ENCODE measurements around the gene FADS1. TPM values are rescaled to one million over a fixed set of nuclear protein-coding genes. Genes with fewer than 3 reads are reported as not detected.
A peak's percentile ranks its signal among the peaks of the same experiment; 100 is the strongest.

The FADS1 gene
- total RNA-seq, 1 donor from 2014 or later, result 74.6 TPM

- Mint-ChIP-seq H3K4me3 (ENCODE audit: unreplicated experiment) (peak overlapping the region; percentile 95), H3K36me3 (ENCODE audit: low read depth, unreplicated experiment) (peaks cover 4% of the 10 kb centered on the region), H3K27me3 (ENCODE audit: low read depth, unreplicated experiment) (no peaks in the 10 kb centered on the region), H3K4me1 (ENCODE audit: low read depth, unreplicated experiment) (peaks cover 11% of the 10 kb centered on the region), H3K9me3 (ENCODE audit: unreplicated experiment) (no peaks in the 10 kb centered on the region), H3K27ac (ENCODE audit: unreplicated experiment) (peak overlapping the region; percentile 95)
- H3K27me3 ChIP-seq (ENCODE audit: insufficient read depth, low read length), result no peaks in the 10 kb centered on the region
- H3K4me1 ChIP-seq (ENCODE audit: insufficient read depth, low read length), result peaks cover 12% of the 10 kb centered on the region
- H3K4me2 ChIP-seq (ENCODE audit: low read length), result peak overlapping the region; percentile 90
- no peaks in the 10 kb centered on the region for H3K9me3 ChIP-seq (ENCODE audit: insufficient read depth, low read depth, low read length)
- H4K20me1 ChIP-seq (ENCODE audit: insufficient read depth, low read length), result no peaks in the 10 kb centered on the region
- FAIRE-seq, result no peak
- peaks cover 11% of the 10 kb centered on the region for H3K79me2 ChIP-seq (ENCODE audit: insufficient read depth, low read length)
- no peak for TF ChIP-seq CTCF (IDR thresholded peaks at IDR 0.05; ENCODE audit: insufficient read depth, low read depth, low read length)
- no peak for TF ChIP-seq EZH2 (IDR thresholded peaks at IDR 0.05; ENCODE audit: insufficient read depth, low read length)
- peak; percentile 59 for DNase-seq (ENCODE audit: low read depth)
- H2AFZ ChIP-seq (ENCODE audit: low read depth, low read length), result peak overlapping the region; percentile 82
- peaks cover 5% of the 10 kb centered on the region for H3K36me3 ChIP-seq (ENCODE audit: insufficient read depth, low read length)
- H3K27ac ChIP-seq (ENCODE audit: low read depth, low read length), result peak overlapping the region; percentile 85
- peak overlapping the region; percentile 69 for H3K4me3 ChIP-seq (ENCODE audit: insufficient read depth, low read depth, low read length)
- peak overlapping the region; percentile 90 for H3K9ac ChIP-seq (ENCODE audit: low read length)
Observed at GRCh38 chr11:61815790-61816735, 740 bp downstream of the FADS1 start.

- Histone ChIP-seq H3K36me3 (ENCODE audit: insufficient read depth, low read length) (peaks cover 7% of the 10 kb centered on the region), H3K4me1 (ENCODE audit: insufficient read depth, low read length) (peaks cover 12% of the 10 kb centered on the region), H2AFZ (ENCODE audit: low read depth, low read length) (peak overlapping the region; percentile 82), H3K27ac (ENCODE audit: low read depth, low read length) (peak overlapping the region; percentile 85), H3K9me3 (ENCODE audit: insufficient read depth, low read depth, low read length) (no peaks in the 10 kb centered on the region), H3K9ac (ENCODE audit: low read length) (peak overlapping the region; percentile 90), H3K4me2 (ENCODE audit: low read length) (peak overlapping the region; percentile 90), H3K4me3 (ENCODE audit: insufficient read depth, low read depth, low read length) (peak overlapping the region; percentile 69), H4K20me1 (ENCODE audit: insufficient read depth, low read length) (no peaks in the 10 kb centered on the region), H3K79me2 (ENCODE audit: insufficient read depth, low read length) (peaks cover 11% of the 10 kb centered on the region), H3K27me3 (ENCODE audit: insufficient read depth, low read length) (no peaks in the 10 kb centered on the region)
- H3K36me3 Mint-ChIP-seq (ENCODE audit: low read depth, unreplicated experiment), result peaks cover 12% of the 10 kb centered on the region
- no peaks in the 10 kb centered on the region for H3K27me3 Mint-ChIP-seq (ENCODE audit: low read depth, unreplicated experiment)
- DNase-seq (ENCODE audit: low read depth), result peak; percentile 89
- no peaks in the 10 kb centered on the region for H3K9me3 Mint-ChIP-seq (ENCODE audit: unreplicated experiment)
- H3K4me1 Mint-ChIP-seq (ENCODE audit: low read depth, unreplicated experiment), result peaks cover 6% of the 10 kb centered on the region
- peak overlapping the region; percentile 95 for H3K4me3 Mint-ChIP-seq (ENCODE audit: unreplicated experiment)
- H3K27ac Mint-ChIP-seq (ENCODE audit: unreplicated experiment), result peak overlapping the region; percentile 95
- no peak for FAIRE-seq
- no peak for TF ChIP-seq EZH2 (IDR thresholded peaks at IDR 0.05; ENCODE audit: insufficient read depth, low read length)
- TF ChIP-seq CTCF (IDR thresholded peaks at IDR 0.05; ENCODE audit: insufficient read depth, low read depth, low read length), result no peak
Observed at GRCh38 chr11:61814958-61815789, 1.6 kb downstream of the FADS1 start.

All from astrocyte (in vitro differentiated cells and primary cell).